Amniotic epithelial cell (primary cell): ENCODE measurements around the gene ACOX1.

Experiments used
- DNase-seq: peaks from one replicate; pipeline ENCODE4 v3.0.0-alpha.2; 2010; ENCODE audit warnings: low read depth

ACOX1 gene

DNA sequence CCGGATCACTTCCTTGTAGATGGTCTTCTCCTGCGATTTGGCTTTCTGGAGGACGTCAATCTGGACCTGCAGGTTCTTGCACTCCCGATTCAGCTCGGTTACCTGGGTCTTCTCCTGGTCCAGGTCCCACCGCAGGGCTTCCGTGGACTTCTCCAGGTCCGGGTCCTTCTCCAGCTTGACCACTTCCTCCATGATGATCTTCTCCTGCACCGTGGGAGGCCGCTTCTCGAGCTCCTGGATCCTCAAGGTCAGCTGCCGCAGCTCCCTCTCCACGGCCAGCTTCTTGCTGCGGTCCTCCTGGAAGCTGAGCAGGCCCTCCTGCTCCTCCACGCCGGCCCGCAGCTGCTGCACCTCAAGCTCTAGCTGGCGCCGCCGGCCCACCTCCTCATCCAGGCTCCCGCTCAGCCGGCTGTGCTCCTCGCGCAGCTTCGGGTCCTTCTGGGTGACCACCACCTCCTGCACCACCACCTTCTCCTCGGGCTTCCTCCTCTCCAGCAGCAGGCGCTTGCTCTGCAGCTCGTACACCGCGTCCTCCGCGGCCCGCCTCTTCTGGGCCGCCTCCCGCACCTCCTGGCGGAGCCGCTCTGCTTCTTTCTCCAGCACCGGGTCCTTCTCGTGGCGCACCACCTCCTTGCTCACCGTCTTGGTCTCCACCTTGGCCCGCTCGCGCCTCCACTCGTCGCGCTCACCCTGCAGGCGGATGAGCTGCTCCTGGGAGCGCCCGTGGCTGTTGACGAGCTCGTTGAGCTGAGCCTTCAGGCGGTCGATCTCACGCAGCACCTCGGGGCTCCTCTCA lies 29.9 kb upstream of the ACOX1 start:
- DNase-seq, result no peak

GRCh38 chr17:76008208-76008607 lies 29.2 kb upstream of the ACOX1 start:
- no peak for DNase-seq

GRCh38 chr17:76007850-76008165 lies 28.8 kb upstream of the ACOX1 start:
- no peak for DNase-seq

DNA sequence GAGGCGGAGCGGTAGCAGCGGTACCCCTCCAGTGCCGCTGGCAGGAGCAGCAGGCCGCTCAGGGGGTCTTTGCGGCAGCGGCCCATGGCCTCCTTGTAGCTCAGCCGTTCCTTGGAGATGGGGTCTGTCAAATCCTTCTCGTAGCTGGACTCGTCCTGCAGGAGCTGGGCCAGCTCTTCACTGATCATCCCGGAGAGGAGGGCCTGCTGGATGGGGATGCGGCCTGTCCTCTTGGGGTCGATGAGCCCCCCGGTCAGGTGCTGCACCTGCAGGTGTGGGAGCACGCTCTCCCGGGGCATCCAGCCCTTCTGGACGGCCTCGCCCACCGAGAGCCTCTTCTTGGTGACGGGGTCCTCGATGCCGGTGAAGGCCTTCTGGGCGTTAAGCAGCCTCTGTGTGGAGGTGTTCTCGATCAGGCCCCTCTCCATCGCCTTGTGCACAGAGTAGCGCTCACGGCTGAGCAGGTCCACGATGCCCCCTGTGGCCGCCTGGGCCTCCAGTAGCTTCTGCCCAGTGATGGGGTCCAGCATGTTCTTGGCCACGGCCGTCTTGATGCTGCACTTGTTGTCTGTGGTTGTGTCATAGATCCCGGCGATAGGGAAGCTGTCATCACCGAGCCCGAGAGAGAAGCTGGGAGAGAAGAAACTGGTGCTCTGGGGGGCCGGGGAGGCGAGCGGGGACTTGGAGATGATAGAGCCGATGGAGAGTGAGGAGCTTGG lies 28.3 kb upstream of the ACOX1 start:
- DNase-seq, result no peak

GRCh38 chr17:76005263-76006149 lies 26.5 kb upstream of the ACOX1 start:
- DNase-seq, result peak; percentile 43

DNA sequence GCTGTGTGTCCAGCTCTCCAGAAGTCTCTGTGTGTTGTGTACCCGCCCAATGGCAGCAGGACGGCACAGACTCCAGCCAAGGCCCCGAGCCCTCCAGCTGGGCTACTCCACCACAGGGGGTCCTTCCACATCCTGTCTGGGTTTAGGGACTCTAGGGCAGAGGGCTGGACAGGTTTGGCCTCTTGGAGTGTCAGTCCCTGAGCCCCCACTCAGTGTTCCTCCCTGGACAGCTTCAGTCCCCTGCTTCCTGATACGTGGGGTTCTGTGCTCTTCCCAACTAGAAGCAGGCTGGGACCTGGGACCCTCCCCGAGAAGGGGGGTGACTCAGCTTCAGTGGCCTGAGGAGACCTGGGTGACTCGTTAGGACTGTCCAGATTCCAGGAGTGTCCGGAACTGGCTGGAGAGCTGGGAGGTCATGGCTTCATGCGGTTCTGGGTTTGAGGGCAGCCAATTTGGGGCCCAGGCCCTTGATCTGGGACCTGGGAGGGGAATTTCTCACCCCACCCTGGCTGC lies 25.8 kb upstream of the ACOX1 start:
- no peak for DNase-seq

DNA sequence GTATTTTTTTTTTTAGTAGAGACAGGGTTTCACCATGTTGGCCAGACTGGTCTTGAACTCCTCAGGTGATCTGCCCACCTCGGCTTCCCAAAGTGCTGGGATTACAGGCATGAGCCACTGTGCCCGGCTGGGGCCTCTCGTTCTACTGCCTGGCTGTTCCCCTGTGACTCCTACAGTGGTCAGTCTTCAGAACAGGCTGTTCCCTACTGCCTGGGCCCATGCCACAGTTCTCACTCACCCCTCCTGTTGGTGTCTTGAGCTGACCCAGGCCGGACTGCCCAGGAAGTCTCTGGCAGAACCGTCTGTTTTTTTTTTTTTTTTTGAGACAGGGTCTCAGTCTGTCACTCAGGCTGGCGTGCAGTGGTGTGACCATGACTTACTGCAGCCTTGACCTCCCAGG lies 24.9 kb upstream of the ACOX1 start:
- DNase-seq, result no peak

DNA sequence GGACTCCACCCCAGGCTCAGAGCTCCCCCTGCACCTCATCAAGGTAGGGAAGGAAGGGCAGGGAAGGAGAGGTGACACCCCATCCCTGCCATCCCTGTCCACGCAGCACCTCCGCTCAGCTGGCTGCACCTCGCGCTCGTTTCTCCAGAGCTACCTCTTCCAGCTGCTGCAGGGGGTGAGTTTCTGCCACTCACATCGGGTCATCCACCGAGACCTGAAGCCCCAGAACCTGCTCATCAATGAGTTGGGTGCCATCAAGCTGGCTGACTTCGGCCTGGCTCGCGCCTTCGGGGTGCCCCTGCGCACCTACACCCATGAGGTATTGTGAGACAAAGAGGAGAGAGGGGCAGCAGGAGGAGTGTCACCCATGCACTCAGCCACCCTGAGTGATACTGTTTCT lies 23.1 kb upstream of the ACOX1 start:
- DNase-seq, result no peak

- DNase-seq, result no peak
Observed at GRCh38 chr17:76000755-76001521, 22.0 kb upstream of the ACOX1 start, which contains the start of gene CDK3. CDK3 (plus strand) TSS chr17:76000855; CDS start chr17:76001426, 571 bp downstream.

DNA sequence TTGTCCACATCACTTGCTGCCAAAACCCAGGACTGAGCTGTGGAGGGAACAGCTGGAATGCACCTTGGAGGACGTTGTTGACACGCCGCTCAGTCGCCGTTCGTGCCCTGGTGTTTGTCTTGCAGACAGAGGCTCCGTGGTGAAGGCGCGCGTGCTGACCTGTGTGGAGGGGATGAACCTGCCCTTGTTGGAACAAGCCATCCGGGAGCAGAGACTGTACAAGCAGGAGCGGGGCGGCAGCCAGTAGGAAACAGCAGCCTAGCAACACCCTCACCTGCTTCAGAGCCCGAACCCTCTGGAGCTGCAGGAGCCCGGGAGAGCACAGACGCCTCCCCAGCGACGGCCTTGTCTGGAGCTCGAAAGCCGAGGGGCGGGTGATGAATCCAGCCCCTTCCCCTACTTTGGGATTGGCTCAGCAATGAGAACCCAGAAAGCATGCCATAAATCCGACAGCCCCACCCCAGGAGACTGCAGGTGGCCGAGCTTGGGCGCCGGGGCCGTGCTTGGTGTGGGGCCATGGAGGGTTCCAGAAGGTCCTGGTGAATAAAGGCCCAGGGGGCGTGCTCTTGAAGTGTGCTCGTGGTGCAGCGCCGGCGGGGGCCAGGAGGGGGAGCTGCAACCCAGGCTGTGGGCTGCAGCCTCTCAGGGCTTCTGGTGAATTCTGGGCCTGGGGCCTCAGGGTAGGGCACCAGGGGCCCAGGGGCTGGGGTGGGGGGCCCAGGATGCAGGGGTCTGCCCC lies 21.2 kb upstream of the ACOX1 start:
- peak; percentile 11 for DNase-seq

- no peak for DNase-seq
Observed at GRCh38 chr17:75998327-75998795, 19.4 kb upstream of the ACOX1 start.

- peak; percentile 39 for DNase-seq
Observed at GRCh38 chr17:75996665-75997590, 18.0 kb upstream of the ACOX1 start.

- no peak for DNase-seq
Observed at GRCh38 chr17:75995385-75995925, 16.5 kb upstream of the ACOX1 start.

- no peak for DNase-seq
Observed at GRCh38 chr17:75994802-75995370, 15.9 kb upstream of the ACOX1 start.

DNA sequence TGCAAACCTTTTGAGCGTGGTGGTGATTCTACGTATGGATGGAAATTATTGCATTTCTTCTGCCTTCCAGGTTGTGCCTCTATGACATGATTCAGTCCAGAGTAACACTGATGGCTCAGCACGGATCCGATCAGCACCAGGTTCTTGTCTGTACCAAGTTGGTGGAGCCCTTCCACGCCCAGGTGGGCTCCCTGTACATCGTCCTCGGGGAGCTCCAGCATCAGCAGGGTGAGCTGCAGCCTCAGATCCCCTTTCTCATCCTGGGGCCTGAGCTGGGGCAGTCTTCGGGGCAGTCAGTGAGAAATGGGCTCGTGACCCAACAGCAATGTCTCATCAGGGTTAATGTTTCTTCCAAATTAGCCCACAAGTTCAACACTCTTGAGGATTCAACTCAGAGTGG lies 12.4 kb upstream of the ACOX1 start:
- no peak for DNase-seq

GRCh38 chr17:75987041-75987440 lies 8.1 kb upstream of the ACOX1 start:
- no peak for DNase-seq

DNA sequence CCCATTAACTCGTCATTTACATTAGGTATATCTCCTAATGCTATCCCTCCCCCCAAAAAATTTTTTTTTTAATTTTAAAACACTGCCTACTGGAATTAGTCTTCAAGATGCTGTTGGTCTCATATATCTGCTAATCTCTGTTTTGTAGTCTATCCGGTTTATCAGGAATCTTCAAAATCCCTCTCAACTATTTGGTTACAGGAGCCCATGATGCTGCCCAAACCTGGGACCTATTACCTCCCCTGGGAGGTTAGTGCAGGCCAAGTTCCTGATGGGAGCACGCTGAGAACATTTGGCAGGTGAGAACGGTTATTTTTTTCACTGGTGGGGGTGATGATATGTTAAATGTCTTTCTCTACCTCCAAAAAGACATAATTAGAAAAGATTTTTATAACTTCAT lies 7.0 kb upstream of the ACOX1 start:
- no peak for DNase-seq

GRCh38 chr17:75983501-75984181 lies 4.7 kb upstream of the ACOX1 start:
- peak; percentile 81 for DNase-seq
